GM18861 (cell line): ENCODE results near the gene MRAP2.
"Not testable (repeated sequence)": the region's sequence is repeated elsewhere in the genome, so short reads cannot be mapped to it uniquely, and the experiment has no call there.

Source experiments
- ATAC-seq: cut with Tn5 transposase; IDR thresholded peaks from one replicate; pipeline ENCODE4 v1.9.1; 2021; ENCODE audit not compliant: unreplicated experiment

Gene MRAP2

DNA sequence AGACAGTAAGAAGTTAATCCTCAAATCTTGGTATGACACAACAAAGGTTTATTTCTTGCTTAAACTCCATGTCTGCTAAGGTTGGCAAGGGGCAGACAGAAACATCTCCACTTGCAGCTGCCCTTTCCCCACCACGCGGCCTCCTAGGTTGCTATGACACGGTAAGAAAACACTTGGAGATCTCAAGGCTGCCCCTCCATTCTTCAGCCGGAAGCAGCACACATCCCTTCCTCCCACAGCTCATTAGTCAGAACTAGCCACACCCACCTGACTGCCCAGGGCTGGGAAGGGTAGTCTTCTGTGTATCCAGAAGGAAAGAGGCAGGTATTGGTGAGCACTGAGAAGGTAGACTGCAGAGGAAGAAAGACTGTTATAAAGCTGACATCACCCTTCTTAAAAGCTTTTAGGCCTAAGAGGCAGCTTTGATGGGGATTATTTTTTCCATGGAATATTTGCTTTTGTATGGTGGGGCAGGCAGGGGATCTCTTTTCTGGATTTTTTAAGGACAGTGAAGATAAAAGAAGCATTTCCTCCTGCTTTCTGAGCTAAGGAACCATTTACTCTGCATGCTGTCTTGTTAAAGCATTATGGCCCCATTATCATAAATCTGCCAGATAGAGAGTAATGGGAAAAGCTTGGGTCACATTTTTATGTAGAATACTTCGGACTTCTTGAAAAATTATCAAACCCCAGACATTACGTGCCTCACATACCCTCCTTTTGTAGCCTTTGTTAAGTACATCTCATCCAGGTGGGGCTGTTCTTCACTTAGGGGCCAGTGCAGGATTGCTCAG lies 41.6 kb downstream of the MRAP2 start:
- no peak for ATAC-seq

DNA sequence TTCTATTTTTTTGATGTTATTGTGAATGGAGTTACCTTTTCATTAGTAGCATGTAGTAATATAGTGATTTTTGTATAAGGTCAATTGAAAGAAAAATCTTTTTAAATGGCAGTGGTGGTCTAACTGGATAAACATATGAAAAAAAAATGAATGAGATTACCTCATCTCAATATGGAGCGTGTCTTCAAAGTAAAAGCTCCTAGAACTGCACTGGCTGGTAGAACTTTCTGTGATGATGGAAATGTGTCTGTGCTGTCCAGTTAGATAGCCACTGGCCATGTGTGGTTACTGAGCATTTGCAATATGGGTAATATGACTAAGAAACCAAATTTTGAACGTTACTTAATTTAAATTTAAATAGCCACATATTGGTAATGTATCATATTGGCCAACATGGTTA lies 44.1 kb downstream of the MRAP2 start:
- no peak for ATAC-seq

DNA sequence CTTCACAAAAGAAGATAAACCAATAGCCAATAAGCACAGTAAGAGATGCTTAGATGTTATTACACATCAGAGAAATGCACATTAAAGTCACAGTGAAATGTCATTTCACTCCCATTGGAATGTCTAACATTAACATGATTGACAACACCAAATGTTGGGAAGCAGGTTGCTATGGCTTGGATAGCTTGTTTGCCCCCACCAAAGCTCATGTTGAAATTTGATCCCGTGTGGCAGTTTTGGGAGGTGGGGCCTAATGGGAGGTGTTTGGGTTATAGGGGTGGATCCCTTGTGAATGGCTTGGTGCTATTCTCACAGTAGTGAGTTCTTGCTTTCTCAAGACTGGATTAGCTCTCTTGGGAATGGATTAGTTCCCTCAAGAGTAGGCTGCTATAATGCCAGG lies 44.8 kb downstream of the MRAP2 start:
- ATAC-seq: no peak

DNA sequence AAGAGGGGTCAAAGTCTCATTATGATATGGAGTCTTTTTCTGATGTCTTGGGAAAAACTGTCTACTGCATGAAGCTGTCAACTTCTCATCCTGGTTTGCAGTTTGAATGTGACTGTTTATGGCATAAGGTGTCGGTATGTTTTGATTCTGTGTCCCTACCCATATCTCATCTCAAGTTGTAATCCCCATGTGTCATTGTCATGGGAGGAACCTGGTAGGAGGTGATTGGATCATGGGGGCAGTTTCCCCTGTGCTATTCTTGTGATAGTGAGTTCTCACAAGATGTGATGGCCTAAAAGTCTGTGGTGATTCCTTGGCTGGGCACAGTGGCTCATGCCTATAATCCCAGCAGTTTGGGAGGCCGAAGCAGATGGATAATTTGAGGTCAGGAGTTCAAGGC lies 47.6 kb downstream of the MRAP2 start:
- ATAC-seq: no peak

DNA sequence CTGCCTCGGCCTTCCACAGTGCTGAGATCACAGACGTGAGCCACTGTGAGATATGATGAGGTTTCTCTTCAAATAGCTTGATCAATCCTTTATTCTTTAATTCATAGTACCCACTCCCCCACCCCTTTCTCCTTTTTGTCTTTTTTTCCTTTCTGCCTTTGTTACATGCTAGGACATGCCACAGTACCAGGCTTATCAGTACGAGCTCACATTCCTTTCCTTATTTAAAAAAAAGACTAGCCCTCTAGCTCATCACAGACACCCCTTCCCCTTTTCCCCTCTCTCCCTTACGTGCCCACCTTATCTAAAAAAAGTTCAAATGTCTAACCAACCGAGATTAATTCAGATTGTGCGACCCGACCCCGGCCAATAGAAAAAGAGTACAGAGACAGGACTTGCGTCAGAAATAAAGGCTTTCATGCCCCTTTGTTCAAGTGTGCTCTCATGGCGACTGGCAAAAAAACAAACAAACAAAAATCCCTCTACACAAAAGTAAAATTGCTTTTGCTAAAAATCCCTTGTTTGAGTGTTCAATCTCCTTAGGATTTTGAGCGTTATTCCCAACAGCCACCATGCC lies 49.2 kb downstream of the MRAP2 start:
- no peak for ATAC-seq

DNA sequence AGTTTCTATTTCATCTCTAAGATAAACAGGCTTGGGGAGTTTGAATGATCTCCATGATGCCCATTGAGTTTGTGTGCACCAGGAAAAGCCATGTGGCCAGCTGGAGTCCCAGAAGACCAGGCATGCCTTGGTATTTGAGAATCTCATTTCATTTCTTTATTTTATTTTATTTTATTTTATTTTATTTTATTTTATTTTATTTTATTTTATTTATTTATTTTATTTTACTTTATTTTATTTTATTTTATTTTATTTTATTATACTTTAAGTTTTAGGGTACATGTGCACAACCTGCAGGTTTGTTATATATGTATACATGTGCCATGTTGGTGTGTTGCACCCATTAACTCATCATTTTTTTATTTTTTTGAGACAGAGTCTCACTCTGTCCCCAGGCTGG lies 51.1 kb downstream of the MRAP2 start:
- ATAC-seq: not testable (repeated sequence)

DNA sequence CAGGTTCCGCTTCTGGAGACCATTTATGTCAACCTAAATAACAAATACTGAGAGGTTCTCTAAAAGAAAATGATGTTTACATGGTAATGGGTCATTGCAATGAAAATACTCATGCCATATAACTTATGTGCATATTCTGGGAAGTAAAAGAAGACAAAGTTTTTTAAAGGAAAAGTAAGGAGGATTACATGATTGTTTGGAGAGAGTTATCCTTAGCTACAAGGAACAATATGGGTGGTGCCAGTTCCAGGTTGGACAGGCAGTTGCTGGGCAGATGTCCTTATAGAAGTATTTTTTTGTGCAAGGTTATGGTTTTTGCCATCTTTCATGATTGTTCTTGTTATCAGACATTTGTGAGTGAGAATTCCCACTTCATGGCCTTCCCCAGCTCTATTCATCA lies 52.5 kb downstream of the MRAP2 start:
- ATAC-seq: no peak

DNA sequence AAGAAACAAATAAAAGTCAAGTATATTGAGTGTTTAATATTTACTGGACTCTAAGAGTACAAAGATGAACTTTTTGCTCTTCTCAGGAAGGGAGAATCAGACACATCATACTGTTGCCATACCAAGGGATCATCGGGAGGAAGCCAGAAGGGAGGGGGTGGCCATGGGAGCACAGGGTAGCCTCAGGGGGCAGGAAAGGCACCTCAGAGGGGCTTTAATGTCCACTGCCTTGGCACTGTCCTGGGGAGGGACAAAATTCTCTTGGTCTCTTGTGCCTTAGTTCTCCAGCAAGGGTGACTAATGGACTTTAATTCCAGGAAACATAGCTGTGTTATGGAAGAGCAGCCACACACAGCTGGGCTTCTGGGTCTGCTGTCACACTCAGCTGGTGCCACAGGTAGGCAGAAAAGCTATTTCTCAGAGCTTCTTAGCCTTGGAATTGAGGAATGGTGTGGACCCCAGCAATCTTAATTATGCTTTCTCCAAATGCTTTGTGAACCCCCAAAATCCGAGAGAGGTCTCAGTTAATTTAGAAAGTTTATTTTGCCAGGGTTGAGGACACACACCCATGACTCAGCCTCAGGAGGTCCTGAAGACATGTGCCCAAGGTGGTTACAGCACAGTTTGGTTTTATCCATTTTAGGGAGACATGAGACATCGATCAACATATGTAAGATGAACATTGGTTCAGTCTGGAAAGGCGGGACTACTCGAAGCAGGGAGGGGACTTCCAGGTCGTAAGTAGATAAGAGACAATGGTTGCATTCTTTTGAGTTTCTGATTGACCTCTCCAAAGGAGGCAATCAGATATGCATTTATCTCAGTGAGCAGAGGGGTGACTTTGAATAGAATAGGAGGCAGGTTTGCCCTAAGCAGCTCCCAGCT lies 53.2 kb downstream of the MRAP2 start:
- no peak for ATAC-seq

DNA sequence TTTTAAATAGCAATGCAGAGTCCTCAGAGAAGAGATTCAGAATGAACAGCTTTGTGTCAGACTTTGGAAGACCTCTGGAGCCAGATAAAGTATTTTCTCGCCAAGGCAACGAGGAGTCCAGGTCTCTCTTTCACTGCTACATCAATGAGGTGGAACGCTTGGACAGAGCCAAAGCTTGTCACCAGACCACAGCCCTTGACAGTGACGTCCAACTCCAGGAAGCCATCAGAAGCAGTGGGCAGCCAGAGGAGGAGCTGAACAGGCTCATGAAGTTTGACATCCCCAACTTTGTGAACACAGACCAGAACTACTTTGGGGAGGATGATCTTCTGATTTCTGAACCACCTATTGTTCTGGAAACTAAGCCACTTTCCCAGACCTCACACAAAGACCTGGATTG lies 55.5 kb downstream of the MRAP2 start:
- no peak for ATAC-seq

DNA sequence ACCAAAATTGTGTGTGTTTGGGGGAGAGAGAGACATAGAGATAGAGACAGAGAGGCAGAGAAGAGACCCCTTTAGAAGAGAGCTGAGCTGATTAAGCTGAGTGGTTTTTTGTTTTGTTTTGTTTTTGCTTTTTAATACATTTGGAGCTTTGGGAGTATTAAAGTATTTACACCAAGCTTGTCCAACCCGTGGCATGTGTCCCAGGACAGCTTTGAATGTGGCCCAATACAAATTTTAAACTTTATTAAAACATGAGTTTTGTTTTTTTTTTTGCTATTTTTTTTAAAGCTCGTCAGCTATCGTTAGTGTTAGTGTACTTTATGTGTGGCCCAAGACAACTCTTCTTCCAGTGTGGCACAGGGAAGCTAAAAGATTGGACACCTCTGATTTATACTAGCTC lies 56.0 kb downstream of the MRAP2 start:
- ATAC-seq: no peak

DNA sequence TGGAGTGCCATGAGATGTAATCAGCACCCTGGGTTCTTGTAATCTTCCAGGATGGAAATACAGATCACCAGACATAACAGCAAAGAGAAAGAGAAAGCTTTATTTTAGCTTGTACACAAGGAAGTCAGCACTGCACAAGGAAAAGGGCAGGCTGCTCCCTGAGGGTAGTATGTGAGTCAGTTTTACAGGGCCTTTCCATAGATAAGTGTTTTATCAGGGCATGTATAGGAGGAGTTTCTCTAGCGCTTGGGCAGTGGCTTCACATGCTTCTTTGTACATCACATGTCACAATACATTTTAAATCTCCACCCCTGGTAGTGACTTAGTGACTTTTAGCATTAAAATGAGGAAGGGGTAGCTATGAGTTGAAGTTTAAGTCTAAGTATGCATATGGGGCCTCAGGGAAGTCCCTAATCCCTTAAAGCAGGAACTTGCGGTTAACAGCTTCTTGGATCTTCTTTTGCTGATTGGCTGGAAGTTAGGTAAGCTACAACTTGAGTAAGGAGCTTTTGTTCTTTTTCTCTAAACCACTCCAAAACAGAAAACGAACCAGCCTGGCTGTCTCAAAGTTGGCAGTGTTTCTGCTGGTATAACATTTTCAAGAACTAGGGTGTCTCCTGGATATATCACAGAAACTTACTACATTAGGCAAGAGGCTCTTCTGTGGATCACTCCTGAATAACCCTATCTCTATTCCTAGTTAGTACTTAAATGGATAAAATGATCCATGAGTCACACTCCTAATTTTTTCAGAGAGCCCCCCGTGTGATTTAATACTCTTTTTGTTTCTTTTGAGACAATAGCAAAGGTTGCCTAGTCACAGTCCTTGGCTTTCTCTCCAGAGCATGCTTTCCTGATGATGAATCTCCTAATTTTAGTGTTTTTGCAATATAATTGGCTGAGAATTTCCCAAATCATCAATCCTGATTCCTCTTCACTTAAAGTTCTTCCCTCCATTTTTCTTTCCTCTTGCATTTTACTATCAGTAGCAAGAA lies 60.2 kb downstream of the MRAP2 start:
- no peak for ATAC-seq

DNA sequence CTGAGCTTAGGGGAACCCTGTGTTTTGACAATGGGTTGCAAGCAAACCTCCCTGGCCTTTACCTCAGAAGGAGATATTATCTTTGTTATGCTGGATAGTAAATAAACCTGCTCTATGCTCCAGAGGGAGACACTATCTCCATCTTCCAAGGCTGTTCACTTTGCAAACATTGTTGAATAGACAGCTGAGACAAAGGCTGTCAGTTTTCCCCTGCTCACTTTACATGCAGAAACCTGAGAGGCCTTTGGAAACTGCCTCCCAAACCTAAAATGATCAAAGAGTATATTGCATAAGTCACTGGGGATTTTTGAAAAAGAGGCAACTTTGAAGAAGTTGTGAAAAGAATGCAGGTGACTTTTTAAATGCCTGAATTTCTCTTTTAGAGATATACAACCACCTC lies 61.6 kb downstream of the MRAP2 start:
- ATAC-seq: no peak

DNA sequence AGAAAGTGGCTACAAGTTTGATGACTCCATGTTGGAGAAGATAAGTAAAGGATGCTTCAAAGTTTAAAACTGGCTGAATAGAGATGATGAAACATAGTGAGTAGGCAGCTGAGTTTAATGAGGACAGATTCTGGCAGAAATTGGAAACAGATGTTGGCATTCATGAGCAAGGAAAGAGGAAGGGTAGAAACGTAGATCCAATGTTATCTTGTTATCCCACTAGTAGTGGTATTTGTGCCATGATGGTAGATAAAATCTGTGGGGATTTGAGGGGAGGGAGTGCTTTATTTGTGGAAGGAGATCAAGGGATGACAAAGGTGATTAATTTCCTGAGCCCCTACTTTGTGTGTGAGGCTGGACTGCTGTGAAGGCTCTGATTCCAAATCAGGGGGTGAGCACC lies 69.5 kb downstream of the MRAP2 start:
- no peak for ATAC-seq

DNA sequence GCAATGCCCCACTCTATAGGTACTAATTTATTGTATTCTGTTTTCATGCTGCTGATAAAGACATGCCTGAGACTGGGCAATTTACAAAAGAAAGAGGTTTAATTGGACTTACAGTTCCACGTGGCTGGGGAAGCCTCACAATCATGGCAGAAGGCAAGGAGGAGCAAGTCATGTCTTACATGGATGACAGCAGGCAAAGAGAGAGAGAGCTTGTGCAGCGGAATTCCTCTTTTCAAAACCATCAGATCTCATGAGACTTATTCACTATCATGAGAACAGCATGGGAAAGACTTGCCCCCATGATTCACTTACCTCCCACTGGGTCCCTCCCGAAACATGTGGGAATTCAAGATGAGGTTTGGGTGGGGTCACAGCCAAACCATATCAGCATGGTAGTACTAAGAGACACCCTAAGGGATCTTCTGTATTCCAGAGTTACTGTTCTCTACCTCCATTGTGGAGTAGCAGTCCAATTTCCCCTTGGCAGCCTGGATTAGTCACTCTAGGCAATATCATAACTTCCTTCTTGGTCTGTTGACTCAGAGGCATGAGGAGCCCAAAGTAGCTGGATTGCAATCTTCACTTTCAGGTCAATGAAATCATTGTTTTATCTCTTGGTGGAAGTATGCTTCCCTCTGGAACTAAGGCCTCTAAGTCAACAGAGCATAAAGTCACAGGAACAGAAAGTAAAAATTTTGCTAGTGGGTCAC lies 71.8 kb downstream of the MRAP2 start:
- ATAC-seq: not testable (repeated sequence)

DNA sequence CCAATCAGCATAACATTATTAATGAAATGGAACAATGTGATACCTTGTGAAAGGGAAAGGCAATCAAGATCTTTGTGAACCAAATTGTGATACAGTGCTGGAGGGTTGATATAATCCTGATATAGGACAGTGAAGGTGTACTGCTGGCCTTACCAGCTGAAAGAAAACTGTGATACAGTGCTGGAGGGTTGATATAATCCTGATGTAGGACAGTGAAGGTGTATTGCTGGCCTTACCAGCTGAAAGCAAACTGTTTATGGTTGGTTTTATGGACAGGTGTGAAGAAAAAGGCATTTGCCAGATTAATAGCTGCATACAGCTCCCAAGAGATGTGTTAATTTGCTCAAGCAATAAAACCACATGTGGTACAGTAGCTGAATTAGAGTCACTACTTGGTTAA lies 73.9 kb downstream of the MRAP2 start:
- ATAC-seq: no peak

DNA sequence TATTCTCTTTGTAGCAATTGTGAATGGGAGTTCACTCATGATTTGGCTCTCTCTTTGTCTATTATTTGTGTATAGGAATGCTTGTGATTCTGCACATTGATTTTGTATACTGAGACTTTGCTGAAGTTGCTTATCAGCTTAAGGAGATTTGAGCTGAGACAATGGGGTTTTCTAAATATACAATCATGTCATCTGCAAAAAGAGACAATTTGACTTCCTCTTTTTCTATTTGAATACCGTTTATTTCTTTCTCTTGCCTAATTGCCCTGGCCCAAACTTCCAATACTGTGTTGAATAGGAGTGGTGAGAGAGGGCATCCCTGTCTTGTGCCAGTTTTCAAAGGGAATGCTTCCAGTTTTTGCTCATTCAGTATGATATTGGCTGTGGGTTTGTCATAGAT lies 77.8 kb downstream of the MRAP2 start:
- not testable (repeated sequence) for ATAC-seq

DNA sequence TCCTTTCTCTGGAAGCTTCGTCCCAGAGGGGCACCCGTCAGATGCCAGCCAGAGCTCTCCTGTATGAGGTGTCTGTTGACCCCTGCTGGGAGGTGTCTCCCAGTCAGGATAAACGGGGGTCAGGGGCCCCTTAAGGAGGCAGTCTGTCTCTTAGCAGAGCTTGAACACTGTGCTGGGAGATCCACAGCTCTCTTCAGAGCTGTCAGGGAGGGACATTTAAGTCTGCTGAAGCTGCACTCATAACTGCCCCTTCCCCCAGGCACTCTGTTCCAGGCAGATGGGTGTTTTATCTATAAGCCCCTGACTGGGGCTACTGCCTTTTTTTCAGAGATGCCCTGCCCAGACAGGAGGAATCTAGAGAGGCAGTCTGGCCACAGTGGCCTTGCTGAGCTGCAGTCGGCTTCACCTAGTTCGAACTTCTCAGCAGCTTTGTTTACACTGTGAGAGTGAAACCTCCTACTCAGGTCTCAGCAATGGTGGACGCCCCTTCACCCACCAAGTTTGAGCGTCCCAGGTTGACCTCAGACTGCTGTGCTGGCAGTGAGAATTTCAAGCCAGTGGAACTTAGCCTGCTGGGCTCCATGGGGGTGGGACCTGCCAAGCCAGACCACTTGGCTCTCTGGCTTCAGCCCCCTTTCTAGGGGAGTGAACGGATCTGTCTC lies 81.5 kb downstream of the MRAP2 start:
- not testable (repeated sequence) for ATAC-seq

DNA sequence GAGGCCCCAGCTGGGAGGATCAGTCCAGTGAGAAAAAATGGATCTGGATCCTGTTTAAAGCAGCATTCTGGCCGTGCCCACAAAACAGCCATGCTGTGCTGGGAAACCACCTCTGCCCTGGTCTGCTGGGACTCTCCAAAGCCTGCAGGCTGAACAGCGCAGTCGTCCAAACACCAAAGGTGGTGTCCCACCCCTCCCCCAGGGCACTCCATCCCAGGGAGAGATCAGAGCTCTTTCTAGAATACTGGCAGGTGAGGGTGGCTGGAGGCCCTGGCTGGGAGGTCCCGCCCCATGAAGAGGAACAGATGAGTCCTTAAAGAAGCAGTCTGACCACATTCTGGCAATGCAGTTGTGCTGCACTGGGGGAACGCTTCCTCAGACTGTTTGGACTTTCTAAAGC lies 84.6 kb downstream of the MRAP2 start:
- ATAC-seq: no peak

DNA sequence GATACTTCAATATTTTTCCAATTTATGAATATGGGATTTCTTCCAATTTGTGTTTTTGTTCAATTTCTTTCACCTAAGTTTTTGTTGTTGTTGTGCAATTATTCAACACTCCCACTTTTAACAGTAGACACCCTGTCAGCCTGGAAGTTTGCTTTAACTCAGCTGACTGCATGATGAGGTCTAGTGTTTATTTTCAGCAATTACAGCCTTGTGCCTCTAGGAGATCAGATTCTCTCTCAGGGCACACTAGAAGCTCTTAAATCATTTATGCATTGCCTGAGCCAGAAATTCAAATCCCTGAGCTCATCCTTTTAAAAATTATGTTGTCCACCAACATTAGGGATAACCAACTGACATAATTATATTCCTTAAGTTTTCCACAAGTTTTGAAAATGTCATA lies 85.7 kb downstream of the MRAP2 start:
- no peak for ATAC-seq

DNA sequence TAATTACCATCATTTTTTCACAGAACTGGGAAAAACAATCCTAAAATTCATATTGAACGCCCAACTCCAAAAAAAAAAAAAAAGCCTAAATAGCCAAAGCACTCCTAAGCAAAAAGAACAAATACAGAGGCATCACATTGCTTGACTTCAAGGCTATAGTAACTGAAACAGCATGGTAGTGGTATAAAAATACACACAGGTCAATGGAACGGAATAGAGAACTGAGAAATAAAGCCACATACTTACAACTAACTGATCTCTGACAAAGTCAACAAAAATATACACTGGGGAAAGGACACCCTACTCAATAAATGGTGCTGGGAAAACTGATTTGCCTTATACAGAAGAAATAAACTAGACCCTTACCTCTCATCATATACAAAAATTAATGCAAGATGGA lies 89.6 kb downstream of the MRAP2 start:
- ATAC-seq: no peak
